HTERT RPE-1 (cell line): ENCODE data around the gene AP1AR.
"Not testable (repeated sequence)": the region's sequence is repeated elsewhere in the genome, so short reads cannot be mapped to it uniquely, and the experiment has no call there.

Experiments
- in situ Hi-C: fragments of 300-500 bp; cut with MboI; formaldehyde crosslinking; loops from 4 replicates; pipeline ENCODE4 v1.14.3; 2020; ENCODE audit warnings: low sequenced_read_pairs

Gene AP1AR, protein sequence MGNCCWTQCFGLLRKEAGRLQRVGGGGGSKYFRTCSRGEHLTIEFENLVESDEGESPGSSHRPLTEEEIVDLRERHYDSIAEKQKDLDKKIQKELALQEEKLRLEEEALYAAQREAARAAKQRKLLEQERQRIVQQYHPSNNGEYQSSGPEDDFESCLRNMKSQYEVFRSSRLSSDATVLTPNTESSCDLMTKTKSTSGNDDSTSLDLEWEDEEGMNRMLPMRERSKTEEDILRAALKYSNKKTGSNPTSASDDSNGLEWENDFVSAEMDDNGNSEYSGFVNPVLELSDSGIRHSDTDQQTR

DNA sequence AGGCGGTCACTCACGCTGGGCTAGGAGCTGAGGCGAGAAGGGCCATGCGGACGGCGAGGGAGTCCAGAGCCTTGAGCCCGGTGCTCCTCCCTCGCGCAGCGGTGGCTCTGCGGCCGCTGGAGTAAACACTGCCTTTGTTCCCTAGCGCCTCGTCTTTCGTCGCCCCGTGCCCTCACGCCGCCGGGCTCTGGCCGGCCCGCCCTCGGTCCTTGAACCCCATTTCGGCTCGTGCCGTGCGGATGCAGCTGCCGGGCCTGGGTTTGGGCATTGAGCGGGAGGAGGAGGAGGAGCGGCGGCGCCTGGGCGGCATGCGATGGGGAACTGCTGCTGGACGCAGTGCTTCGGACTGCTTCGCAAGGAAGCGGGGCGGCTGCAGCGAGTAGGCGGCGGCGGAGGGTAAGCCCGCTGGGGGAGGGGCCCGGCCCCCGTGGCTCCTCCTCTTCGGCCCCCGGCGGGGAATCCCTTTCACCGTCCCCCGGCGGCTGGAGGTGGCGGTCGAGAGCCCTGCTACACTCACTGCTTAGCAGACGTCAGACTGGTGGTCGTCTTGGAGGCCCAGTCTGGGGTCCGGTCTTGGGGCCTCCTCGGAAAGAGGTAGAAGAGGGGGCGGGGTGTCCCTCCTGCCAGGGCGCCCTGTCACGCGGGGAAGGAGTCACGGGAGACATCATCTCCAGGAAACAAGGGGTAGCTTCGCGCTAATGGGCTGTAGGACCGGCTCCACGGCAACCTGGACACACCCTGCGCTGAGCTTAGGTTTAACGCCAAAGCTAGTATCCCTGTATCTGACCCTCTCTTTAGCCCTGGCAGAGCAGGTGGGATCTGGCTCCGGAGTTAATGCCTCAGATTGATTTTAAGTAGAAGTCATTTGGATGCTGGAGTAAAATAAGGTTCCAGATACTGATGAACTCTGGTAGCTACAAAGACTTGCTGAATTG, at the start of gene AP1AR:
Gene AP1AR (plus strand): TSS at position 9 of the 935 bp plus-strand sequence. CDS start 305 bp downstream, at position 314.
- in situ Hi-C loops = no loop called here

DNA sequence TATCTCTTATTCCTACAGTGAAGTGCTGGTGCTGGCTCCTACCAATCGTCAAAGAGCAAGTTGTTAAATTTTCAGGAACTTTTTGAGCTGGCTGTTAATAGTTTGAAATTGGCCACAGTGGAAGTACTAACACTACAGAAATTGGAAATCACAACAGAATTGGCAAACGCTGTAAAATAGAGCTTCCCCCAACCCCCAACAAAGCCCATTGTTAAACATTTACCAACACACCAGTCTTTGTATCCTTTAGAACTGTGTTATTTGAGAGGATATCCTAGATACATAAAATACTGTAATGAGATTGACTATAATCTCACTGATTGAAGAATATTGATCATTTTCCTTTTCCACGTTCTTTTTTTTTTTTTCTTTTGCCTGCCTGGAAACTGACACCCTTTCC, 49.0 kb upstream of the AP1AR start:
- in situ Hi-C loops = no loop called here

DNA sequence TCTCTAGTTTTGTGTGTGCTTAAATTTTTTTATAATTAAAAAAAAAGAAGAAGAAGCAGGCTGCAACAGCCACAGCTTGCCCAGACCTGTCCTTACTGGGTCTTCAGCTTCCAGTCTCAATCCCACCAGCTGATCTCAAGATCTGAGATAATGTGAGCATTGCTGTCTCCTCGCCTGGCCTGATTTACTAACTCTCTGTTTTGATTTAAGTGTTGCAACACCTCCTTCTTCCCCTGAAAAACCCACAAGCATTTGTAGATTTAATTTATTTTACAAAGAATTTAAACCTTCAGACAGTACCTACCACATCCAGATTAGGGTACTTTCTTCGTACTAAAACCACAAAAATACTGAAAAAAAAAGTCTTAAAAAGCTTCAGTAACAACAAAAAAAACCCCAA, 48.3 kb upstream of the AP1AR start:
- in situ Hi-C loops = no loop called here

DNA sequence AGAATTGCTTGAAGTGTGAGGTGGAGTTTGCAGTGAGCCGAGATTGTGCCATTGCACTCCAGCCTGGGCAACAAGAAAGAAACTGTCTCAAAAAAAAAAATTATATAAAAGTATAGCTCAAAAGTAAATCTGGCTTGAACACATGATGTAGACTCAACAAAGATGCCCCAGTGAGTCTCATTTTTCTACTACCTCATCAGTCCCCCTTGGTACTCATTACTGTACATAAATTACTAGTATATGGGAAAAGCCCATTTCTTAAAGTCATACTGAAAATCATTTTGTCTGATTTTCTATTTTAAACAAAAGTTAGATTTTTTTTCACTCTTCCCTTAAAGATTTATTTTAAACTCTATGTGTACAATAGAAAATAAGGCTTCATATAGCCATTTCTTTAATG, 47.1 kb upstream of the AP1AR start:
- in situ Hi-C loops = no loop called here

DNA sequence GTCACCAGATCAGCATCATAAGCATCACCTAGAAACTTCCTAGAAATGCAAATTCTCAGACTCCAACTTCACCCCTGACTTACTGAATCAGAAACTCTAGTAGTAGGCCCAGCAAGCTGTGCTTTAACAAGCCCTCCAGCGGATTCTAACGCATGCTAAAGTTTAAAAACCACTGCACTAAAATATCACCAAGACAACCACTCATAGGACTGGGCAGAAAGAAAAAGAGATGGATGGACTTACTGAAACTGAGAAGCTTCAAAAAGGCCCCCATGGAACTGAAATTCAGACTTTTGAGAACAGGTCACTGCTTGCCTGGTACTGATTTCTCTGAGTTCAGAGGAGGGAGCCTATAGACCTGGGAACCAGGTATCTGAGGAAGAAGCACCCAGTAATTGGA, 46.3 kb upstream of the AP1AR start:
- in situ Hi-C loops = no loop called here

DNA sequence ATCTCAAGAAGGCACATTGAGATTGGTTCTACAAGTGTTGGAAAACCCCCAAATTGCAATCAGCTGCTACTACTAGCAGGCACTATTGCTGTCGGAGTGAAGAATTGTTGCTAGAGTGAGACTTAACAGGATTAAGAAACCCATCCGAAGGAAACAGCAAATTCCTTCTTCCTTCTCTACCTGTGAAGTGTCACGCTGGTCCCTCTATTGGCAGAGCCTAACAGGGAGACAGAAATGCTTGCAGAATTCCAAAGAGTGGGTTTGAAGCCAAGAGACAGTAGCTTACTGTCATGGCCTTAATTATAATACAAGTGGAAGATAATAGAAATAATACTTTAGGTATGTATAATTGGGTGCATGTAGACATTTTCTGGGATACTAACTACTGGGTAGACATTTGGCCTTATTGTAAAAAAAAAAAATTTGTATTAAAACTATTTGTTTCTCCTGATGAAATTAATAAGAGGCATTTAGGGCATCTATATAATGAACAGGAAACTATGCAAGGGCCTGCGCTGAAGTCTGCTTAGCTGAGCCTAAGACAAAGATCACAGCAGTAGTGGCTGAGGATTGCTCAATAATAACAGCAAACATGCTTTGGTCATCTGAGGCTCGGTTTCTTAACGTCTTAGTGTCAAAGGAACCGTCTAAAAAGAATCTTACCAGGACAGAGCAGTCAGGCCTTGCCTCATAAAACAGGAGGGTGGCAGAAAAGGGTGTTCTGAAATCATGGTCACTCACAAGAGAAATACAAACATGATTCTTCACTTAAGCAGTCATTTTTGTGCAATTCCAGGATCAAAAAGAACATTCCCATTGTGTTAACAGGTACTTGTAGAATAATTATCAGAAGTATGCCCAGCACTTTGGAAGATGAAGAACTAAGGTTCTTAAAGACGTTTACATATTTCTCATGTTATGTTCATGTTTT, 45.6 kb upstream of the AP1AR start:
- in situ Hi-C loops = no loop called here

DNA sequence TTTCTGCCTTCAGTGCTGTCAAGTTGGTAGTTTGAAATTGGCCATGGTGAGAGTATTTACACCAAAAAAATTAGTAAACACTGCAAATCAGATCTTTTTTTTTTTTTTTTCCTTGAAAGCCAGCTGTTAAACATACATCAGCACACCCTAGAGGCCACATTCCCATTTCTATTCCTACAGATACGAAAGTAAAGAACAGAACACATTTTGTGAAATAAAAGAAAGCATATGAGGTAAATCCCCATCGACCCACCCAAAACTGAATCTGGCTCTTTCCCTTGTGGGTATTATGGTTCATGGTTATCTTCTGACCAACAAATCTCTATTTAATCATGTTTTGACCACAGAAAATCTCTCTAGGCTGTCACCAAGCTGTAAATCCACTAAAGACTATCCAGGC, 41.8 kb upstream of the AP1AR start:
- in situ Hi-C loops = no loop called here

DNA sequence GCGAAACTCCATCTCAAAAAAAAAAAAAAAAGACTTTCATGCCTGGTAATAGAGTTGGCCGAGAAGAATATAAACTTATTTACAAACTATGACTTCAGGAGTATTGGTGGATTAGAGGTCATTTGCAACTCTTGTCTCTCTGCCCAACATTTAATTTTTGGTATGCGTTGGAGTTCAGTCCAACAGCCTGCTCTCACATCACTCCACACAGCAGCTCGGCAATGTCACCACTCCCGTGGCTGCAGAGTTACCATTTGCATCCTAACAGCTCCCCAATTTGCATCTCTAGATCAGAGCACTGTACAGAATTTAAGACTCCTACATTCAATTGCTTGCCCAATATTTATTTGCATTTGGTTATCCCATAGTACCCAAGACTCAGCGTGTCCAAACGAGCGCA, 40.9 kb upstream of the AP1AR start:
- in situ Hi-C loops = no loop called here

DNA sequence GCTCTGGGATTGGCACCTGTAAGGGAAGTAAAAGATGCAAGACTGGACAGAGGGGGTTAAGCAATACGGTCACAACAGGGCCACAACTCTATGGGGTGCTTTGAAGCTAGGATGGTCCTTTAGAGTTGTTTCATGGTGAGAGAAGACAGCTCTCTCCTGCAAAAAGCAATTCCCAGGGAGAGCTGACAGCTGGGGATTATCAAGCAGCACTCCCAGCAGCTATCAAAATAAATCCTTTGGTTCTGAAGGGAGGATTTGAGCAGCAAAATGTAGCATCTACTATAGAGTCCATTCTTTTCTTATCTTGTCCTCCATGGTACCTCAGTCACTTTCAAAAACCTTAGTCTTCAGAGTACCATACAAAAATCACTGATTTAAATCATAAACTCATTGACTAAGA, 35.1 kb upstream of the AP1AR start:
- in situ Hi-C loops = no loop called here

DNA sequence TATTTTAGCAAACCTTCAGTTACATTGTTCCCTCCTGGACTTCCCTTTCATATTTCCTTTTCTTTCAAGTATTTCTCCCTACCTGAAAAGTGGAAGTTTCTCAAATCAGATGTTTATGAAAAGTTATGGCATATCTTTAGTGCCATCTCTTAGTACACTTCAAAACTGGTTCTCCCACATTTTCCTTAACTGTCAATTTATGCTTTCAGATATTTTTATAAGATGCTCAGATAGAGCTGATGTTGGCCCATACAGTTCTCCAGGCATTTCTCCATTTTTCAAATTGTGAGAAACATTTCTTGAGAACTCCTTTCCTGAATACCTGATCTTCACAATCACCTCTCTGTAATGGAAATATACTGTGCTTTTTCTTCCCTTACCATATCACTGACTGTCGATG, 32.5 kb upstream of the AP1AR start:
- in situ Hi-C loops = no loop called here

DNA sequence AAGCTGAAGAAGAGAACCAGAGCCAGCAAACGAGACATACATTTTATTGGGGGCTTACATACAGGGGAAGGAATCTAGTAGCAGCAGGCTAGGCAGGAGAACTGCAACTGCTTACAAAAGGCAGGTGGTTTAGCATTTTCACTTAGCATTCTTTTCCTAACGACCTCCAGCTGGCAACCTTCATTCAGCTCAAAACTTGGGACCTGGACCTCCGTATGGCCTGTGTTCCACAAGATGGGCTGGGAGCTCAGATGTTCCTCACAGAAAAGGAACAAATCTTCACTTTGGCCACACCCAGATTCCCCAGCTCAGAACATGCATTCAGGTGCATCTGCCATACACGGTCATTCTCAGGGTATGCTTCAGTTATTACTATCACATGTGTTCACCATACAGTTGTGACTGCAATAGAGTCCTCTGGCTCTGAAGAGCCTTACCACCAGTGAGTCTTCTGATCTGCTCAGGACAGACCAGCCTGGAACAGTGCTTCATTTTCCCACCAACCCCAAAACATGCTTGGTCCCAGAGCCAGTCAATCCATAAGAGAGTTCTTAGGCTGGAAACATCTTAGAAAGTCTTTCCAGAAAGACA, 29.6 kb upstream of the AP1AR start:
- in situ Hi-C loops = no loop called here

DNA sequence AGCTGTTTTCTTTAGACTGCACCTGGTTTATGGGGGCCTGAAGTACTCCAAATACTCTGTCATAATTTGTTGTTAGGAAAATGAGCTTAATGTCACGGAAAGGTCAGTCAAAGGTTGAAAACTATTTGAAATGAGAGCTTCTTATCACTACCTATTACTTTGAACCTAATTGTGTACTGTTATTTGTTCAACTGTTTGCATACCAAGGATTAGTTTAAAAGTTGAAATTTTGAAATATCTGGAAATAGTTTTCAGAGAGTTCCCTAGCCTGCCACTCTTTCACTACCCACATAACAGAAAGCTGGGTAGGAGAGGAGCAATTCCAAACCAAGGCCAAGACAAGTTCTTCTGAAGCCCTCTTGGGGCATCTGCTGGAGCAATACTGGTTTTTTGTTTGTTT, 28.0 kb upstream of the AP1AR start:
- in situ Hi-C loops = no loop called here

DNA sequence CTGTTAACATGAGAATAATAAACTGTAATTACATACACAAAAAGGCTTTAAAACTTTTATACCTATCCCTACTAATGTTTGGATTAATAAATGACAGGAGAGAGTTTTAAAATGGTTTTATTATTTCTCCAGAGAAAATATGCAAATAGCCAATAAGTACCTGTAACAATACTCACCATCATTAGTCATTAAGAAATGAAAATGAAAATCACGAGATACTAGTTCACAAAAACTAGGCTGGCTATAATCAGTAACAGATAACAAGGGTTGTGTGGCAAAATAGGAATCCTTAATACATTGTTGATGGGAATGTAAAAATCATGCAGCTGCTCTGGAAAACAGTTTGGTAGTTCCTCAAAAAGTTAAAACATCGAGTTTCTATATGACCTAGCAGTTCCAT, 25.2 kb upstream of the AP1AR start:
- in situ Hi-C loops = no loop called here

DNA sequence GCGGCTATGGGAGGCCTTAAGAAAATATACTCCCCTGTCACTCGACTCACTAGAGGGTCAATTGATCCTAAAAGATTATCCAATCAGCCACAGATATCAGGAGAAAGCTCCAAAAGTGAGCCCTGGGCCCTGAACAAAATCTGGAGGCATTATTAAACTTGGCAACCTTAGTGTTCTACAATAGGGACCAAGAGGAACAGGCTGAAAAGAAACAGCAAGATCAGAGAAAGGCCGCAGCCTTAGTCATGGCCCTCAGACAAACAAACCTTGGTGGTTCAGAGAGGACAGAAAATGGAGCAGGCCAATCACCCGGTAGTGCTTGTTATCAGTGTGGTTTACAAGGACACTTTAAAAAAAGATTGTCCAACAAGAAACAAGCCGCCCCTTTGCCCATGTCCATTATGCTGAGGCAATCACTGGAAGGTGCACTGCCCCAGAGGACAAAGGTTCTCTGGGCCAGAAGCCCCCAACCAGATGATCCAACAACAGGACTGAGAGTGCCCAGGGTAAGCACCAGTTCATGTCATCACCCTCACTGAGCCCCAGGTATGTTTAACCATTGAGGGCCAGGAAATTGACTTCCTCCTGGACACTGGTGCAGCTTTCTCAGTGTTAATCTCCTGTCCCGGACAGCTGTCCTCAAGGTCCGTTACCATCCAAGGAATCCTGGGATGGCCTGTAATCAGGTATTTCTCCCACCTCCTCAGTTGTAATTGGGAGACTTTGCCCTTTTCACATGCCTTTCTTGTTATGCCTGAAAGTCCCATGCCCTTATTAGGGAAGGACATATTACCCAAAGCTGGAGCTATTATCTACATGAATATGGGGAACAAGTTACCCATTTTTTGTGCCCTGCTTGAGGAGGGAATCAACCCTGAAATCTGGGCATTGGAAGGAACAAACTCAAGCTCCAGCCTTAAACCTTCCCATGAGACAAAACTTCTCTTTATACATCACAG, 23.2 kb upstream of the AP1AR start:
- in situ Hi-C loops = not testable (repeated sequence)

DNA sequence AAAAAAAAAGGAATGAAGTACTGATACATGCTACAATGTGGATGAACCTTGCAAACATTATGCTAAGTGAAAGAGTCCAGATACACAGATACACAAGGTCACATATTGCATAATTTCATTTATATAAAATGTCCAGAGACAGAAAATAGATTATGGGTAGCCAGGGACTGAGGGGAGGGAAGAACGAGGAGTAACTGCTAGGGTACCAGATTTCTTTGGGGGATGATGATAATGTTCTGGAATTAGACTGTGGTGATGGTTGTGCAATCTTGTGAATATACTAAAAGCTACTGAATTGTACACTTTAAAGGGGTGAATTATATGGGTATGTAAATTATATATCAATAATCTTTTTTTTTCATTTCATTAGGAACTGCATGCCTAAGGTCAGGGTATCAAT, 20.8 kb upstream of the AP1AR start:
- in situ Hi-C loops = no loop called here

DNA sequence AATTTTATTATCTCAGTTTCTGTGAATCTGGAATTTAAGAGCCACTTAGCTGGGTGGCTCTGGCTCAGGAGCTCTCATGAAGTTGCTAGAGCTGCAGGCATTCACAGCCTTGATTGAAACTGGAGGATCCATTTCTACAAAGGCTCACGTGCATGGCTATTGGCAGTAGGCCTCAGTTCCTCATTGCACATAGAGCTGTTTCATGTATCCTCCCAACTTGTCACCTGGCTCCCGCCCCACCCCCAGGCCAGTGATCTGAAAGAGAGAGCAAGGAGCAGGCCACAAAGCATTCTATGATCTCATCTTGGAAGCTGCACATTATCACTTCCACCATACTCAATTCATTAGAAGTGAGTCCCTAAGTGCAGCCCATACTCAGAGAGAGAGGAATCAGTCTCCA, 18.5 kb upstream of the AP1AR start:
- in situ Hi-C loops = no loop called here

DNA sequence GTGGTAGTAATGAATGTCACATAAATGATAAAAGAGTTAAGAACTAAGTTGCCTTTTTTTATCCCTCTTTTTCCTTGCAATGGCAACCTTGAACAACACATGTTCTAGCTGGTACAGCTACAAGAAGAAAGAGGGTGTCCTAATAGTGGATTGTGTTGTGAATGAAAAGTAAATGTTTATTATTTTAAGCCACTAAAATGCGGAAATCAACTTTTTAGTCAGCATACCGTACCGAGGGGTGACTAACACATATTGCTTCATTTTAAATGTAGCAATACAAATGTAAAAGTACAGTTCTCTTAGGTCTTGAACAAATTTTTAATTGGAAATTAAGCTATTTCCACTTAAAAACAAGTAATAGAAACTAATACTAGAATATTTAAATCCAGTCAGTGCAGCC, 17.7 kb upstream of the AP1AR start:
- in situ Hi-C loops = no loop called here

DNA sequence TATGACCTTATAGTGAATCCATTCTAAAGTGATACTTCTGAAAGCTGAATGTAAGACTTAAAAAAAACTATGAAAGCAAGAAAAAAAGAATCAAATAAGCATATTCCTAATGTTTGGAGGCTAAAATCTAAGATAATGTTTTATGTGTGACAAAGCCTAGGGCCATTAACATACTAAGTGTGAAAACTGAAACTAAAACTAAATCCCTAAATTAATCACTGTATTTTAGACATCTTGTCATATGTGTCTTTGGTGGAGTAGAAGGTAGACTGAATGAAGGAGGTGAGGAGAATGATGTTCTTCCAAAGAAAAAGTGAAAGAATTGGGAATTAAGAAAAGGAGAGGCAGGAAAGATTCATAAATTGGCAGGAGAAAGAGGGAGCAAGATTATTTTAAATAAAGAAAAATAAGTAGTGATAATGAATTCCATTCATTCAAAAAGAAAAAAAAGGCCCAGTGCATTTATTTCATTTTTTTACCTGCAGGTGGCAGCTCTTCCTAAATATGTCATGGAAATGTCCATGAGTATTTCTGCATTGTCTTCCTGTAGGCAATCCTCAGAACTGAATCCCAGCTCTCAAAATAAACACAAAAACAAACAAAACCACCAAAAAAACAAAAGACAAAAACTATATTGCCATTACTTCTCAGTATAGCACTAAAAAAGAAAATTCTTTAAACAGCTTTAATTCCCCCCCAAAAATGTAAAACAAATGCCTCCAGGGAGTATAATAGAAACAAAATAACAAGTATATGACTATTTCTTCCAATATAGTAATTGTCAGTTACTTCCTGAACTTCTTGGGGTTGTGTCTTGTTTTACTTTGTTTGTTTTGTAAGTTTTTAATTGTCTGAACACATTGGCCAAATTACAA, 17.0 kb upstream of the AP1AR start:
- in situ Hi-C loops = no loop called here
